Measurements from ENCODE around the gene SPTBN5. TPM values are rescaled to one million over a fixed set of nuclear protein-coding genes. Genes with fewer than 3 reads are reported as not detected.

The SPTBN5 gene
- total RNA-seq, 1 experiment from 2014 or later, result 1.2 TPM

DNA sequence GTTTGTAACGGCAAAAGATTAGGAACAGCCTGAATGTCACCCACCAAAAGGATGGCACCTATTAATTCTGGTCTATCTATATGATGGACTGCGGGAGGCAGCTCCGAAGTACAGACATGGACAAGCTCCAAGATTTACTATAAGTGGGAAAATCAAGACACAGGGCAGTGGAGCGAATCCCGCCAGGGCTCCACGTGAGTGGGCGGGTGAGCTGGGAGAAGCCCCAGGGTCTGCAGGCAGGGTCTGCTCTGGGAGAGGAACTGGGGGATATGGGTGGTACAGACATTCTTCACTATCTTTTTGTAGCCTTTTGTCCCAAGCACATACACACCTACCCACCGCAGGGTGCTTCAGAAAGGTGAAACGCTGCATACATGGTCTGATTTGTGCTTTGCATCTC is 38.2 kb upstream of the SPTBN5 start (continued):
- TF ChIP-seq, protein P1, sequence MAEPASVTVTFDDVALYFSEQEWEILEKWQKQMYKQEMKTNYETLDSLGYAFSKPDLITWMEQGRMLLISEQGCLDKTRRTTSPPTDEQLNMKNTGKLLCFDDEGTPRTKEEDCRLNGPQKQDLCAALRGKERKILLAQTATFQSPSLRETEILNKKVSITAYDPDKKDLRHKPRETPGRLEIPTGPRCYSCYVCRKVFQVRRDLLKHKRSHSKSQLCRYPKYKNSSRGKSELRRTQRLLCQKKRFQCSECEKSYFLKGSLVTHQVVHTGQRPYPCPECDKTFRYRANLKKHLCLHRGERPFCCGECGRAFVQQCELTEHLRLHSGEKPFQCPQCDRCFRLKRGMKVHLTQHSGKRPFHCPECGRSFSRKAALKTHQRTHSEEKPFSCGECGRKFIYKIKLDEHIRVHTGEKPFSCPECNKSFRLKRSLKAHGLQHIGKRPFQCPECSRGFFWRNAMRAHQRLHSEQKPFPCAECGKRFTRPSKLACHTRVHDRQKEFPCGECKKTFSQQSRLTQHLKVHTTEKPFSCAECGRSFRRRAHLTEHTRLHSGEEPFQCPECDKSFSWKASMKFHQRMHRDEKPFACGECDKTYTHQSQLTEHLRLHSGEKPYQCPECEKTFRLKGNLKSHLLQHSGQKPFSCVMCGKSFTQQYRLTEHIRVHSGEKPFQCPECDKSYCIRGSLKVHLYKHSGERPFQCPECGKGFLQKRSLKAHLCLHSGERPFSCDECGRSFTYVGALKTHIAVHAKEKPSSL (CRISPR knock-in tag; conservative IDR thresholded peaks at IDR 0.05), result no peak
- TF ChIP-seq, protein P2, sequence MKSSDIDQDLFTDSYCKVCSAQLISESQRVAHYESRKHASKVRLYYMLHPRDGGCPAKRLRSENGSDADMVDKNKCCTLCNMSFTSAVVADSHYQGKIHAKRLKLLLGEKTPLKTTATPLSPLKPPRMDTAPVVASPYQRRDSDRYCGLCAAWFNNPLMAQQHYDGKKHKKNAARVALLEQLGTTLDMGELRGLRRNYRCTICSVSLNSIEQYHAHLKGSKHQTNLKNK (CRISPR knock-in tag; IDR thresholded peaks at IDR 0.05), result no peak
- TF ChIP-seq, protein P3, sequence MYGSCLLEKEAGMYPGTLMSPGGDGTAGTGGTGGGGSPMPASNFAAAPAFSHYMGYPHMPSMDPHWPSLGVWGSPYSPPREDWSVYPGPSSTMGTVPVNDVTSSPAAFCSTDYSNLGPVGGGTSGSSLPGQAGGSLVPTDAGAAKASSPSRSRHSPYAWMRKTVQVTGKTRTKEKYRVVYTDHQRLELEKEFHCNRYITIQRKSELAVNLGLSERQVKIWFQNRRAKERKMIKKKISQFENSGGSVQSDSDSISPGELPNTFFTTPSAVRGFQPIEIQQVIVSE (CRISPR knock-in tag; IDR thresholded peaks at IDR 0.05; ENCODE audit: borderline replicate concordance), result no peak
- TF ChIP-seq FOXJ3 (CRISPR knock-in tag; IDR thresholded peaks at IDR 0.05; ENCODE audit: borderline replicate concordance) (no peak), ZNF423 (CRISPR knock-in tag; IDR thresholded peaks at IDR 0.05) (no peak), NFYB (CRISPR knock-in tag; conservative IDR thresholded peaks at IDR 0.05; ENCODE audit: low read depth) (no peak), RELA (CRISPR knock-in tag; IDR thresholded peaks at IDR 0.05; ENCODE audit: borderline replicate concordance) (no peak)
- TF ChIP-seq, protein P4, sequence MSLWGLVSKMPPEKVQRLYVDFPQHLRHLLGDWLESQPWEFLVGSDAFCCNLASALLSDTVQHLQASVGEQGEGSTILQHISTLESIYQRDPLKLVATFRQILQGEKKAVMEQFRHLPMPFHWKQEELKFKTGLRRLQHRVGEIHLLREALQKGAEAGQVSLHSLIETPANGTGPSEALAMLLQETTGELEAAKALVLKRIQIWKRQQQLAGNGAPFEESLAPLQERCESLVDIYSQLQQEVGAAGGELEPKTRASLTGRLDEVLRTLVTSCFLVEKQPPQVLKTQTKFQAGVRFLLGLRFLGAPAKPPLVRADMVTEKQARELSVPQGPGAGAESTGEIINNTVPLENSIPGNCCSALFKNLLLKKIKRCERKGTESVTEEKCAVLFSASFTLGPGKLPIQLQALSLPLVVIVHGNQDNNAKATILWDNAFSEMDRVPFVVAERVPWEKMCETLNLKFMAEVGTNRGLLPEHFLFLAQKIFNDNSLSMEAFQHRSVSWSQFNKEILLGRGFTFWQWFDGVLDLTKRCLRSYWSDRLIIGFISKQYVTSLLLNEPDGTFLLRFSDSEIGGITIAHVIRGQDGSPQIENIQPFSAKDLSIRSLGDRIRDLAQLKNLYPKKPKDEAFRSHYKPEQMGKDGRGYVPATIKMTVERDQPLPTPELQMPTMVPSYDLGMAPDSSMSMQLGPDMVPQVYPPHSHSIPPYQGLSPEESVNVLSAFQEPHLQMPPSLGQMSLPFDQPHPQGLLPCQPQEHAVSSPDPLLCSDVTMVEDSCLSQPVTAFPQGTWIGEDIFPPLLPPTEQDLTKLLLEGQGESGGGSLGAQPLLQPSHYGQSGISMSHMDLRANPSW (CRISPR knock-in tag; conservative IDR thresholded peaks at IDR 0.05; ENCODE audit: low read depth), result no peak

DNA sequence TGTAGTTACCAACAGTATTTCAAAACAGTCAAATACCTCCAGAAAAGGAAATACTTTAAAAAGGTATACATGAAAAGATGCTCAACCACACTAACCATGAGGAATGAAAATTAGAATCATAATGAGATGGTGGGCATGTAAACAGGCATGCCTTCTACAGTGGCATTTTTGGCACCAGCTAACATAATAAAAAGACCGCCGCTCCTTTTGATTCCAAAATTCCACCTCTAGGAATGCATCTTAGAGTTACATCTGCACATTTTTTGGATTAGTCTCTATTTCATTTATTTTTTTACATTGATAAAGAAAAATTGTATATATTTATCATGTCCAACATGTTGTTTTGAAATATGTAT is 37.0 kb upstream of the SPTBN5 start:
- CTCF ChIA-PET, result interaction anchor here (1.2 kb wide), 1 partner anchor 26 kb away, joined by 4 read pairs; no protein-coding TSS in a partner anchor
- H3K27ac Mint-ChIP-seq, result no peak overlapping the region
- POLR2A ChIA-PET, result no interaction called here
- peaks cover 62% of the 10 kb centered on the region for H3K4me1 Mint-ChIP-seq
- H3K4me3 Mint-ChIP-seq, result no peak overlapping the region
- ATAC-seq (no peak), DNase-seq (ENCODE audit: low spot score) (no peak)
- H3K9me3 Mint-ChIP-seq, result no peaks in the 10 kb centered on the region
- TF ChIP-seq, protein P5, sequence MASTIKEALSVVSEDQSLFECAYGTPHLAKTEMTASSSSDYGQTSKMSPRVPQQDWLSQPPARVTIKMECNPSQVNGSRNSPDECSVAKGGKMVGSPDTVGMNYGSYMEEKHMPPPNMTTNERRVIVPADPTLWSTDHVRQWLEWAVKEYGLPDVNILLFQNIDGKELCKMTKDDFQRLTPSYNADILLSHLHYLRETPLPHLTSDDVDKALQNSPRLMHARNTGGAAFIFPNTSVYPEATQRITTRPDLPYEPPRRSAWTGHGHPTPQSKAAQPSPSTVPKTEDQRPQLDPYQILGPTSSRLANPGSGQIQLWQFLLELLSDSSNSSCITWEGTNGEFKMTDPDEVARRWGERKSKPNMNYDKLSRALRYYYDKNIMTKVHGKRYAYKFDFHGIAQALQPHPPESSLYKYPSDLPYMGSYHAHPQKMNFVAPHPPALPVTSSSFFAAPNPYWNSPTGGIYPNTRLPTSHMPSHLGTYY (CRISPR knock-in tag; IDR thresholded peaks at IDR 0.05), result no peak
- TF ChIP-seq, protein P1 (CRISPR knock-in tag; conservative IDR thresholded peaks at IDR 0.05), result no peak
- TF ChIP-seq, protein P6, sequence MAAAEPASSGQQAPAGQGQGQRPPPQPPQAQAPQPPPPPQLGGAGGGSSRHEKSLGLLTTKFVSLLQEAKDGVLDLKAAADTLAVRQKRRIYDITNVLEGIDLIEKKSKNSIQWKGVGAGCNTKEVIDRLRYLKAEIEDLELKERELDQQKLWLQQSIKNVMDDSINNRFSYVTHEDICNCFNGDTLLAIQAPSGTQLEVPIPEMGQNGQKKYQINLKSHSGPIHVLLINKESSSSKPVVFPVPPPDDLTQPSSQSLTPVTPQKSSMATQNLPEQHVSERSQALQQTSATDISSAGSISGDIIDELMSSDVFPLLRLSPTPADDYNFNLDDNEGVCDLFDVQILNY (CRISPR knock-in tag; IDR thresholded peaks at IDR 0.05), result no peak
- TF ChIP-seq, protein P7, sequence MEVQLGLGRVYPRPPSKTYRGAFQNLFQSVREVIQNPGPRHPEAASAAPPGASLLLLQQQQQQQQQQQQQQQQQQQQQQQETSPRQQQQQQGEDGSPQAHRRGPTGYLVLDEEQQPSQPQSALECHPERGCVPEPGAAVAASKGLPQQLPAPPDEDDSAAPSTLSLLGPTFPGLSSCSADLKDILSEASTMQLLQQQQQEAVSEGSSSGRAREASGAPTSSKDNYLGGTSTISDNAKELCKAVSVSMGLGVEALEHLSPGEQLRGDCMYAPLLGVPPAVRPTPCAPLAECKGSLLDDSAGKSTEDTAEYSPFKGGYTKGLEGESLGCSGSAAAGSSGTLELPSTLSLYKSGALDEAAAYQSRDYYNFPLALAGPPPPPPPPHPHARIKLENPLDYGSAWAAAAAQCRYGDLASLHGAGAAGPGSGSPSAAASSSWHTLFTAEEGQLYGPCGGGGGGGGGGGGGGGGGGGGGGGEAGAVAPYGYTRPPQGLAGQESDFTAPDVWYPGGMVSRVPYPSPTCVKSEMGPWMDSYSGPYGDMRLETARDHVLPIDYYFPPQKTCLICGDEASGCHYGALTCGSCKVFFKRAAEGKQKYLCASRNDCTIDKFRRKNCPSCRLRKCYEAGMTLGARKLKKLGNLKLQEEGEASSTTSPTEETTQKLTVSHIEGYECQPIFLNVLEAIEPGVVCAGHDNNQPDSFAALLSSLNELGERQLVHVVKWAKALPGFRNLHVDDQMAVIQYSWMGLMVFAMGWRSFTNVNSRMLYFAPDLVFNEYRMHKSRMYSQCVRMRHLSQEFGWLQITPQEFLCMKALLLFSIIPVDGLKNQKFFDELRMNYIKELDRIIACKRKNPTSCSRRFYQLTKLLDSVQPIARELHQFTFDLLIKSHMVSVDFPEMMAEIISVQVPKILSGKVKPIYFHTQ (CRISPR knock-in tag; IDR thresholded peaks at IDR 0.05), result no peak
- TF ChIP-seq SP1 (CRISPR knock-in tag; conservative IDR thresholded peaks at IDR 0.05) (no peak), ZNF263 (CRISPR knock-in tag; IDR thresholded peaks at IDR 0.05; ENCODE audit: low read depth) (no peak)
- TF ChIP-seq, protein P8, sequence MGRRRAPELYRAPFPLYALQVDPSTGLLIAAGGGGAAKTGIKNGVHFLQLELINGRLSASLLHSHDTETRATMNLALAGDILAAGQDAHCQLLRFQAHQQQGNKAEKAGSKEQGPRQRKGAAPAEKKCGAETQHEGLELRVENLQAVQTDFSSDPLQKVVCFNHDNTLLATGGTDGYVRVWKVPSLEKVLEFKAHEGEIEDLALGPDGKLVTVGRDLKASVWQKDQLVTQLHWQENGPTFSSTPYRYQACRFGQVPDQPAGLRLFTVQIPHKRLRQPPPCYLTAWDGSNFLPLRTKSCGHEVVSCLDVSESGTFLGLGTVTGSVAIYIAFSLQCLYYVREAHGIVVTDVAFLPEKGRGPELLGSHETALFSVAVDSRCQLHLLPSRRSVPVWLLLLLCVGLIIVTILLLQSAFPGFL (CRISPR knock-in tag; IDR thresholded peaks at IDR 0.05; ENCODE audit: borderline replicate concordance), result no peak
- 0 out of 2 replicates have a peak, but pooled peaks cover 3% of the 10 kb centered on the region for H3K36me3 Mint-ChIP-seq
- H3K27me3 Mint-ChIP-seq (ENCODE audit: low read depth), result no peaks in the 10 kb centered on the region
